H1 (cell line): ENCODE results near the gene ZHX3. TPM values are rescaled to one million over a fixed set of nuclear protein-coding genes. Genes with fewer than 3 reads are reported as not detected.

Experiments used
- CTCF ChIA-PET: fragments of 300-600 bp; sonication (Branson Sonifier 250); formaldehyde crosslinking; loops from one replicate; lab custom pipeline; 2021; ENCODE audit not compliant: partially characterized antibody; lab: Charles Lee
- POLR2A ChIA-PET: fragments of 300-600 bp; sonication (Branson Sonifier 250); formaldehyde crosslinking; loops from one replicate; lab custom pipeline; 2021; ENCODE audit warnings: inconsistent platforms; ENCODE audit not compliant: partially characterized antibody; lab: Charles Lee
- DNase-seq, 2 experiments: peaks; one replicate each; pipeline versions ENCODE4 v3.0.0 to v3.0.0-alpha.2; 2010 to 2022; ENCODE audit warnings: low spot score in 2 of 2, low read depth in 1 of 2, mixed read lengths in 1 of 2
- FAIRE-seq: peaks from 2 replicates; lab custom pipeline; 2011; peaks lifted over from hg19 to GRCh38; lab: Jason Lieb, UNC
- H2AFZ ChIP-seq: 2 replicates; pipeline ENCODE4 v1.8.1; 2012; ENCODE audit warnings: low read length, inconsistent platforms
- H2AK5ac ChIP-seq: 2 replicates; pipeline ENCODE4 v1.6.1; 2013; ENCODE audit warnings: low read depth, low read length
- H2BK120ac ChIP-seq: replicated peaks from 2 replicates; pipeline ENCODE3; 2013; ENCODE audit warnings: low read depth, low read length, inconsistent platforms
- H2BK12ac ChIP-seq: 2 replicates; pipeline ENCODE4 v1.6.1; 2013; ENCODE audit warnings: low read depth, low read length
- H2BK15ac ChIP-seq: 2 replicates; pipeline ENCODE4 v1.6.1; 2013; ENCODE audit warnings: low read length
- H2BK20ac ChIP-seq: 2 replicates; pipeline ENCODE4 v1.6.1; 2013; ENCODE audit warnings: low read length
- H2BK5ac ChIP-seq: 2 replicates; pipeline ENCODE4 v1.6.1; 2013; ENCODE audit warnings: low read depth, low read length
- H3K14ac ChIP-seq: 2 replicates; pipeline ENCODE4 v1.6.1; 2013; ENCODE audit warnings: inconsistent platforms; ENCODE audit not compliant: insufficient read length
- H3K18ac ChIP-seq: 2 replicates; pipeline ENCODE4 v1.6.1; 2013; ENCODE audit warnings: low read length; ENCODE audit errors: extremely low read depth
- H3K23ac ChIP-seq: 2 replicates; pipeline ENCODE4 v1.6.1; 2013; ENCODE audit warnings: inconsistent platforms; ENCODE audit not compliant: insufficient read length
- H3K23me2 ChIP-seq: 2 replicates; pipeline ENCODE4 v1.6.1; 2013; ENCODE audit warnings: low read depth, low read length
- H3K27ac ChIP-seq: 2 replicates; pipeline ENCODE4 v1.6.1; 2011; ENCODE audit warnings: low read depth, low read length, inconsistent platforms
- H3K27me3 ChIP-seq, 4 experiments: replicated peaks in 1 of 4; 1 replicate in 1 of 4; 2 replicates in 3 of 4; pipeline versions ENCODE4 v1.6.1 to v1.8.1; 2011 to 2013; ENCODE audit warnings: low read length in 3 of 4, mild to moderate bottlenecking in 3 of 4, inconsistent platforms in 2 of 4, mixed read lengths in 2 of 4, moderate library complexity in 1 of 4; ENCODE audit not compliant: control insufficient read depth in 3 of 4, insufficient read depth in 3 of 4; ENCODE audit errors: extremely low read depth in 1 of 4
- H3K36me3 ChIP-seq, 4 experiments: 2 replicates each; pipeline versions ENCODE4 v1.6.1 to v1.8.1; 2011 to 2013; ENCODE audit warnings: mild to moderate bottlenecking in 4 of 4, low read length in 3 of 4, moderate library complexity in 2 of 4, control low read depth in 1 of 4, inconsistent platforms in 1 of 4; ENCODE audit not compliant: insufficient read depth in 4 of 4, control insufficient read depth in 2 of 4
- H3K4ac ChIP-seq: replicated peaks from 2 replicates; pipeline ENCODE3; 2013; ENCODE audit warnings: low read length, low read depth, mixed read lengths, inconsistent platforms; ENCODE audit not compliant: insufficient read length
- H3K4me1 ChIP-seq, 4 experiments: replicated peaks in 1 of 4; 1 replicate in 1 of 4; 2 replicates in 3 of 4; pipeline versions ENCODE4 v1.6.1 to v1.8.1; 2011 to 2013; ENCODE audit warnings: low read length in 3 of 4, inconsistent platforms in 2 of 4, mixed read lengths in 1 of 4; ENCODE audit not compliant: insufficient read depth in 4 of 4, control insufficient read depth in 3 of 4
- H3K4me2 ChIP-seq, 2 experiments: 2 replicates each; pipeline versions ENCODE4 v1.6.1 to v1.8.1; 2011 to 2013; ENCODE audit warnings: low read depth in 2 of 2, low read length in 2 of 2, control low read depth in 1 of 2, inconsistent platforms in 1 of 2, mild to moderate bottlenecking in 1 of 2; ENCODE audit not compliant: insufficient read depth in 1 of 2
- H3K4me3 ChIP-seq, 4 experiments: fragments of 200-600, 300-600 bp in 1 of 4; sonication (generic), shearing (Covaris generic), sonication (Bioruptor Twin) in 1 of 4; 2 replicates each; pipeline versions ENCODE4 v1.5.1 to v1.8.1; 2011 to 2016; ENCODE audit warnings: low read length in 4 of 4, low read depth in 3 of 4, control low read depth in 2 of 4, inconsistent platforms in 2 of 4, mild to moderate bottlenecking in 2 of 4, mixed read lengths in 1 of 4, moderate library complexity in 1 of 4; ENCODE audit not compliant: insufficient read depth in 2 of 4; ENCODE audit errors: extremely low read depth in 1 of 4
- H3K56ac ChIP-seq: replicated peaks from 2 replicates; pipeline ENCODE3; 2013; ENCODE audit warnings: low read depth, mild to moderate bottlenecking, mixed read lengths, low read length, inconsistent platforms; ENCODE audit not compliant: insufficient read length
- H3K79me1 ChIP-seq: 2 replicates; pipeline ENCODE4 v1.6.1; 2013; ENCODE audit warnings: low read depth, low read length, control low read depth
- H3K79me2 ChIP-seq, 2 experiments: 2 replicates each; pipeline versions ENCODE4 v1.6.1 to v1.8.1; 2012 to 2013; ENCODE audit warnings: low read length in 2 of 2, mild to moderate bottlenecking in 2 of 2, inconsistent platforms in 1 of 2; ENCODE audit not compliant: insufficient read depth in 2 of 2, control insufficient read depth in 1 of 2
- H3K9ac ChIP-seq, 4 experiments: replicated peaks in 1 of 4; 1 replicate in 1 of 4; 2 replicates in 3 of 4; pipeline versions ENCODE4 v1.6.1 to v1.8.1; 2011 to 2013; ENCODE audit warnings: low read depth in 3 of 4, low read length in 3 of 4, control low read depth in 2 of 4, mild to moderate bottlenecking in 2 of 4, moderate library complexity in 2 of 4, inconsistent platforms in 1 of 4; ENCODE audit errors: extremely low read depth in 1 of 4
- H3K9me3 ChIP-seq, 2 experiments: 2 replicates each; pipeline versions ENCODE4 v1.6.1 to v1.8.1; 2012 to 2013; ENCODE audit warnings: mild to moderate bottlenecking in 2 of 2, moderate library complexity in 2 of 2, control low read depth in 1 of 2, inconsistent platforms in 1 of 2, low read depth in 1 of 2, low read length in 1 of 2, mixed read lengths in 1 of 2; ENCODE audit not compliant: insufficient read depth in 2 of 2
- H4K20me1 ChIP-seq, 2 experiments: replicated peaks in 1 of 2; 2 replicates each; pipeline versions ENCODE3 to v1.8.1; 2011 to 2013; ENCODE audit warnings: inconsistent platforms in 2 of 2, low read length in 2 of 2, mild to moderate bottlenecking in 1 of 2; ENCODE audit not compliant: insufficient read depth in 2 of 2, control insufficient read depth in 1 of 2
- H4K5ac ChIP-seq: 2 replicates; pipeline ENCODE4 v1.6.1; 2013; ENCODE audit warnings: low read length, low read depth, mixed read lengths, inconsistent platforms; ENCODE audit not compliant: insufficient read length
- H4K8ac ChIP-seq: 2 replicates; pipeline ENCODE4 v1.8.0; 2013; ENCODE audit warnings: mild to moderate bottlenecking, moderate library complexity, low read length, inconsistent platforms; ENCODE audit not compliant: insufficient read depth; ENCODE audit errors: extremely low read depth
- H4K91ac ChIP-seq: replicated peaks from 2 replicates; pipeline ENCODE3; 2013; ENCODE audit warnings: low read length, mixed read lengths, inconsistent platforms; ENCODE audit not compliant: insufficient read length
- ASH2L ChIP-seq: fragments of 200-600, 300-600 bp; sonication (generic); IDR thresholded peaks from one replicate; pipeline ENCODE4 v1.7.1; 2017; ENCODE audit warnings: low read length
- BACH1 ChIP-seq: IDR thresholded peaks from 2 replicates; pipeline ENCODE4 v1.6.1; 2012; ENCODE audit warnings: low read length, improper control_type of control experiment
- BRCA1 ChIP-seq: IDR thresholded peaks from 2 replicates; pipeline ENCODE4 v1.6.1; 2012; ENCODE audit warnings: low read depth, low read length, improper control_type of control experiment
- CBX5 ChIP-seq: fragments of 300-800, 300-1000 bp; sonication (generic); IDR thresholded peaks from 2 replicates; pipeline ENCODE4 v1.7.1; 2016; ENCODE audit warnings: antibody characterized with exemption, low read length, low read depth
- CHD2 ChIP-seq: IDR thresholded peaks from 2 replicates; pipeline ENCODE4 v1.6.1; 2012; ENCODE audit warnings: low read length, improper control_type of control experiment
- CTBP2 ChIP-seq: IDR thresholded peaks from 2 replicates; pipeline ENCODE4 v1.7.0; 2011; ENCODE audit warnings: borderline replicate concordance, mild to moderate bottlenecking, moderate library complexity, mixed read lengths, low read length; ENCODE audit not compliant: insufficient read depth, insufficient read length
- GTF2F1 ChIP-seq: IDR thresholded peaks from 2 replicates; pipeline ENCODE4 v1.6.1; 2012; ENCODE audit warnings: low read depth, low read length, improper control_type of control experiment, borderline replicate concordance
- KDM4A ChIP-seq: IDR thresholded peaks from one replicate; pipeline ENCODE4 v1.7.1; 2012; ENCODE audit warnings: low read depth, mild to moderate bottlenecking, moderate library complexity, low read length, inconsistent platforms; ENCODE audit not compliant: severe bottlenecking
- POU5F1 ChIP-seq: IDR thresholded peaks from 2 replicates; pipeline ENCODE4 v1.6.1; 2011; ENCODE audit warnings: low read depth, mild to moderate bottlenecking, low read length, moderate library complexity
- RFX5 ChIP-seq: IDR thresholded peaks from 2 replicates; pipeline ENCODE4 v1.6.1; 2011; ENCODE audit warnings: low read depth, low read length, improper control_type of control experiment, borderline replicate concordance
- SIX5 ChIP-seq: IDR thresholded peaks from 2 replicates; pipeline ENCODE4 v1.6.1; 2011; ENCODE audit warnings: mild to moderate bottlenecking, low read depth, low read length
- WGBS, 2 experiments: shearing (Covaris generic) in 1 of 2; methylation state at CpG; one replicate each; pipeline versions ENCODE4 v1.1.6 to v1.1.7; 2013 to 2015; ENCODE audit warnings: low lambda C conversion rate in 2 of 2, mixed read lengths in 2 of 2, inconsistent platforms in 1 of 2, low coverage in 1 of 2, missing lambda C conversion rate in 1 of 2; ENCODE audit not compliant: insufficient replicate concordance in 2 of 2, insufficient coverage in 1 of 2, insufficient read length in 1 of 2; ENCODE audit errors: extremely low coverage in 1 of 2, missing lambda C conversion rate in 1 of 2; 5-methylcytosine and 5-hydroxymethylcytosine counted together
- polyA plus RNA-seq, 7 experiments: library from polyadenylated mRNA; depleted of rRNA in 3 of 7; stranded (reverse) in 5 of 7; unstranded in 2 of 7; fragments of >200 nt in 5 of 7; fragments of 200-250 nt in 2 of 7; gene quantifications; 1 replicate in 5 of 7; 2 replicates in 1 of 7; 4 replicates in 1 of 7; pipeline versions ENCODE4 v1.2.1 to v1.2.3, GENCODE V29; 2011 to 2013; ENCODE audit warnings: missing spikeins in 2 of 7, mixed read lengths in 2 of 7
- total RNA-seq: library from RNA; stranded (reverse); fragmentation: NEBNext Ultra II Directional; extraction: Animal tissue kit (Norgen Biotek cat#: 25700); gene quantifications from 2 replicates; pipeline ENCODE4 v1.2.1, GENCODE V29; 2021
- TF ChIP-seq, protein P1 (sequence below): IDR thresholded peaks from 2 replicates; pipeline ENCODE4 v1.6.1; 2012; ENCODE audit warnings: inconsistent platforms

The ZHX3 gene
- total and polyA plus RNA-seq, 2 of the 8 experiments (the other 6 are each of a cell fraction or from before 2014, with no cell fraction given): 1.00 to 7.8 TPM

DNA sequence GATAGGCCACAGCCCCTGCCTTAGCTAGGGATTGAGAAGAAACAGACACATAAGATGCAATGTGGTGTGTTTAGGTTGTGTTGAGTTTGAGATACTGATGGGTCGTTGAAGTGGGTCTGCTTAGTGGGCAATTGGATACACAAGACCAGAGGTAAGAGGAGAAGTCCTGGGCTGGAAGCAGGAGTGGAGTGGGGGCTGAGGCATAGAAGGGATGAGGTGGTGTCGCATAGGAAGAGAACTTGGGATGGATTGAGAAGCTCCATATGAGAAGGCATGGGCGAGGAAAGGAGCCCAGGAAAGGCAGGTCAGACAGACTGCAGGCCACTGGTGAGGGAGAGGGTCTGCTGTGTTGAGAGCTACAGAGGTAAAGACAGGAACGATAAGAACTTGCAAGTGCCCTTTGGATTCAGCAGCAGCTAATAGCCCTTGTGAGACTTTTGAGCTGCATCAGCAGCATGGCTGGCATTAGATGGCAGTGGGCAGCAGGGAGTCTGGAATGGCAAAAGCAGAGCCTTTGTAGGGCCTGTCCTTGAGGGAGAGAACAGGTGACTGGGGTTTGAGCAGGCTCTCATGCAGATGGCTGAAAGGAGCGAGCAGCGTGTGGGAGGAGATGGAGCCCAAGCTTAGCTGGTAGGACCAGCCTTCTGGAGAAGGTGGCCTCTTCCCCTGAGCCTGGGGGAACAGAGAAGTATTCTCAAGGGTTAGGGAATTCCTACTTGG is 147.0 kb downstream of the ZHX3 start:
- CTCF ChIA-PET: interaction anchor here (0.6 to 6.3 kb wide), 10 partner anchors 10 to 589 kb away, joined by 3 to 47 read pairs (median 4); partner anchors contain the start of gene LPIN3
- Histone ChIP-seq H3K79me2 (no peaks in the 10 kb centered on the region), H3K9me3 (no peaks in the 10 kb centered on the region), H2BK5ac (no peak overlapping the region), H3K4ac (no peak overlapping the region), H2BK12ac (no peak overlapping the region), H3K27me3 (no peaks in the 10 kb centered on the region), H3K18ac (no peak overlapping the region), H2AK5ac (no peak overlapping the region), H4K5ac (no peak overlapping the region), H2BK15ac (no peak overlapping the region), H3K14ac (no peak overlapping the region), H4K8ac (no peak overlapping the region; the same call in 1 of the 2 replicates), H3K23ac (no peak overlapping the region), H3K4me1 (no peaks in the 10 kb centered on the region; a peak in 1 of 7 replicates), H3K23me2 (no peaks in the 10 kb centered on the region), H2AFZ (no peak overlapping the region), H3K4me2 (no peak overlapping the region), H2BK20ac (no peak overlapping the region), H4K20me1 (peaks cover 17 to 18% of the 10 kb centered on the region in 2 experiments), H4K91ac (no peak overlapping the region), H3K27ac (no peak overlapping the region), H3K36me3 (peaks cover 47 to 82% (median 77%) of the 10 kb centered on the region in 4 experiments), H3K79me1 (no peaks in the 10 kb centered on the region; the same call in 1 of the 2 replicates), H3K56ac (no peak overlapping the region), H2BK120ac (no peak overlapping the region), H3K4me3 (no peak overlapping the region), H3K9ac (no peak overlapping the region)
- FAIRE-seq (no peak), DNase-seq (no peak)
- WGBS, 2 experiments: 95% methylated on average over 6 of the region's 6 CpGs; no CpG with 5 or more reads in 1 of the 2 experiments
- TF ChIP-seq CHD2 (no peak), ASH2L (no peak), CBX5 (no peak), GTF2F1 (no peak), CTBP2 (no peak), SIX5 (no peak), BACH1 (no peak), POU5F1 (no peak), BRCA1 (no peak), KDM4A (no peak), RFX5 (no peak)
- TF ChIP-seq, protein P1, sequence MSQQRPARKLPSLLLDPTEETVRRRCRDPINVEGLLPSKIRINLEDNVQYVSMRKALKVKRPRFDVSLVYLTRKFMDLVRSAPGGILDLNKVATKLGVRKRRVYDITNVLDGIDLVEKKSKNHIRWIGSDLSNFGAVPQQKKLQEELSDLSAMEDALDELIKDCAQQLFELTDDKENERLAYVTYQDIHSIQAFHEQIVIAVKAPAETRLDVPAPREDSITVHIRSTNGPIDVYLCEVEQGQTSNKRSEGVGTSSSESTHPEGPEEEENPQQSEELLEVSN: no peak
- POLR2A ChIA-PET: interaction anchor here (0.9 to 6.1 kb wide), 5 partner anchors 10 to 32 kb away, joined by 3 to 23 read pairs (median 4); no protein-coding TSS in a partner anchor
